Kidney (tissue), 14 donors: ENCODE data around the gene USP22. TPM values are rescaled to one million over a fixed set of nuclear protein-coding genes. Genes with fewer than 3 reads are reported as not detected.

ENCODE experiments used
- DNase-seq, 5 donors: peaks; one replicate each; pipeline ENCODE4 v3.0.0-alpha.2; 2013 to 2020
- FAIRE-seq: peaks from 2 replicates; lab custom pipeline; 2012; peaks lifted over from hg19 to GRCh38; lab: Jason Lieb, UNC
- H3K27ac ChIP-seq, 2 donors: one replicate each; pipeline ENCODE4 v1.7.0; 2013; ENCODE audit warnings: low read depth in 2 of 2, low read length in 2 of 2, inconsistent platforms in 1 of 2
- H3K27me3 ChIP-seq: one replicate; pipeline ENCODE4 v1.7.1; 2013; ENCODE audit warnings: low read length, inconsistent platforms; ENCODE audit not compliant: control insufficient read depth, insufficient read depth
- H3K36me3 ChIP-seq, 3 donors: one replicate each; pipeline versions ENCODE4 v1.7.0 to v1.7.1; 2013; ENCODE audit warnings: low read length in 3 of 3, control low read depth in 1 of 3, inconsistent platforms in 1 of 3; ENCODE audit not compliant: insufficient read depth in 3 of 3, control insufficient read depth in 2 of 3
- H3K4me1 ChIP-seq, 3 donors: one replicate each; pipeline versions ENCODE4 v1.7.0 to v1.7.1; 2013; ENCODE audit warnings: low read length in 3 of 3, inconsistent platforms in 1 of 3, low read depth in 1 of 3; ENCODE audit not compliant: control insufficient read depth in 2 of 3, insufficient read depth in 2 of 3
- H3K4me3 ChIP-seq, 3 donors: one replicate each; pipeline versions ENCODE4 v1.7.0 to v1.8.1; 2013; ENCODE audit warnings: low read length in 3 of 3, control low read depth in 1 of 3, inconsistent platforms in 1 of 3
- H3K9ac ChIP-seq, 3 donors: one replicate each; pipeline versions ENCODE4 v1.7.0 to v1.7.1; 2013; ENCODE audit warnings: low read length in 3 of 3, control low read depth in 1 of 3, inconsistent platforms in 1 of 3
- H3K9me3 ChIP-seq, 3 donors: one replicate each; pipeline versions ENCODE4 v1.7.0 to v1.7.1; 2013; ENCODE audit warnings: low read length in 3 of 3, control low read depth in 1 of 3, inconsistent platforms in 1 of 3; ENCODE audit not compliant: control insufficient read depth in 2 of 3, insufficient read depth in 1 of 3
- intact Hi-C: fragments of 100-400 bp; cut with DNase I; formaldehyde crosslinking; loops from one replicate; pipeline ENCODE4 v1.11.1; 2022
- polyA plus RNA-seq: library from polyadenylated mRNA; stranded (reverse); fragments of 350-450 nt; fragmentation: Illumina TruSeq; extraction: RNeasy Lipid Tissue Mini Kit (QIAGEN cat#74804); gene quantifications from one replicate; pipeline ENCODE4 v1.2.3, GENCODE V29; 2014; ENCODE audit warnings: low read depth, low replicate concordance; ENCODE audit not compliant: insufficient read depth
- total RNA-seq: library from RNA; stranded (reverse); fragmentation: NEBNext Ultra II Directional; extraction: Animal tissue kit (Norgen Biotek cat#: 25700); gene quantifications from one replicate; pipeline ENCODE4 v1.2.1, GENCODE V29; 2021
- TF ChIP-seq, protein P1 (sequence below): IDR thresholded peaks from 3 replicates; pipeline ENCODE4 v1.5.1; 2012; ENCODE audit warnings: mild to moderate bottlenecking, moderate library complexity, borderline replicate concordance; ENCODE audit not compliant: insufficient read depth; ENCODE audit errors: extremely low read depth
- donor health status: control.
- donor health status: control.
- donor health status: control.
- donor health status: control.
- donor health status: control.
- donor health status: DM: yes; HTN: yes; CAD: no.
- donor health status: Normal renal cell carcinoma (clear cell type).

The USP22 gene
- total and polyA plus RNA-seq, 2 donors from 2014 or later: 47.8 to 176 TPM

DNA sequence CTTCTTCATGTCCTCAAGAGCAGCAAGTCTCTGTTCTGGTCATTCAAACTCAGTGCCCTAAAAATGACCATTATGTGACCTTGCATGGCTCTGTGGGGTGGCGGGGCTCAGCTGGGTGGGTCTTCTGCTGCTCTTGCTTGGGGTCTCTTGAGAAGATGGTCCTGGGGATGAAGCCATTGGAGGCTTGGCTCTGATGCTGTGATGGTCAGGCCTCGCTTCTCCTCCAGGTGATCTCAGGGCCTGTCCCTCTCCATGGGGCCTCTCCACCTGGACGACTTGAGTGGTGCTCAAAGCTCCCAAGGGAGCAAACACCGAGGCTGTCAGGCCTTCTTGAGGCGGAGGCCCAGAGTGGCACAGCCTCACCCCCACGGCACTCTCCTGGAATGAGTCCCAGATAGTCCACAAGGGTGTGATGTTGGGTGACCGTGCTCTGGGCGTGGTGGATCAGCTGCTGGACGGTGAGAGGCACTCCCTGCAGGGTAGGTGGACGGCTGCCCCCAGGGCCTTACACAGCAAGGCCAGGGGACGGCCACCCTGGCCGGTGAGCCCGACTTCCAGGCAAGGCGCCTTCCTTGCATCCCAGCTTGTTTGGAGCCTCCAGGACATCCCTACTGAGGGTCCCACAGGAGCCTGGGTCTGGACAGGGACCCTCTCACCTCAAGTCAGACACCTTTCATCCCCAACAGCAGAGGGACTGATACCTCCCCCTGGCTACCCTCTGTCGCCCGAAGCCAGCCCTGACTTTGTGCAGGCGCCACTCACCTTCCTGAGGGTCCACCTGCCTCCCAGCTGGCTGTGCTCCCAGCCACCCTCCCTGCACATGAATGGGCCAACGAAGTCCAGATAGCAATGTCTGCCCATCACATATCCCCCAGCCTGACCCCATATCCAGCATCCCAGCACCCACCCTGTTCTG, 48.7 kb downstream of the USP22 start:
- DNase-seq: peak in 2 of 5 donors; percentile 47 to 73
- Histone ChIP-seq H3K36me3 (no peaks in the 10 kb centered on the region), H3K4me1 (peaks cover 0 to 8% (median 0%) of the 10 kb centered on the region in 3 donors), H3K9ac (no peak overlapping the region), H3K27ac (no peak overlapping the region), H3K4me3 (no peak overlapping the region), H3K9me3 (no peaks in the 10 kb centered on the region), H3K27me3 (no peaks in the 10 kb centered on the region)
- TF ChIP-seq, protein P1, sequence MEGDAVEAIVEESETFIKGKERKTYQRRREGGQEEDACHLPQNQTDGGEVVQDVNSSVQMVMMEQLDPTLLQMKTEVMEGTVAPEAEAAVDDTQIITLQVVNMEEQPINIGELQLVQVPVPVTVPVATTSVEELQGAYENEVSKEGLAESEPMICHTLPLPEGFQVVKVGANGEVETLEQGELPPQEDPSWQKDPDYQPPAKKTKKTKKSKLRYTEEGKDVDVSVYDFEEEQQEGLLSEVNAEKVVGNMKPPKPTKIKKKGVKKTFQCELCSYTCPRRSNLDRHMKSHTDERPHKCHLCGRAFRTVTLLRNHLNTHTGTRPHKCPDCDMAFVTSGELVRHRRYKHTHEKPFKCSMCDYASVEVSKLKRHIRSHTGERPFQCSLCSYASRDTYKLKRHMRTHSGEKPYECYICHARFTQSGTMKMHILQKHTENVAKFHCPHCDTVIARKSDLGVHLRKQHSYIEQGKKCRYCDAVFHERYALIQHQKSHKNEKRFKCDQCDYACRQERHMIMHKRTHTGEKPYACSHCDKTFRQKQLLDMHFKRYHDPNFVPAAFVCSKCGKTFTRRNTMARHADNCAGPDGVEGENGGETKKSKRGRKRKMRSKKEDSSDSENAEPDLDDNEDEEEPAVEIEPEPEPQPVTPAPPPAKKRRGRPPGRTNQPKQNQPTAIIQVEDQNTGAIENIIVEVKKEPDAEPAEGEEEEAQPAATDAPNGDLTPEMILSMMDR: no peak
- no peak for FAIRE-seq
- intact Hi-C loops: no loop called here

DNA sequence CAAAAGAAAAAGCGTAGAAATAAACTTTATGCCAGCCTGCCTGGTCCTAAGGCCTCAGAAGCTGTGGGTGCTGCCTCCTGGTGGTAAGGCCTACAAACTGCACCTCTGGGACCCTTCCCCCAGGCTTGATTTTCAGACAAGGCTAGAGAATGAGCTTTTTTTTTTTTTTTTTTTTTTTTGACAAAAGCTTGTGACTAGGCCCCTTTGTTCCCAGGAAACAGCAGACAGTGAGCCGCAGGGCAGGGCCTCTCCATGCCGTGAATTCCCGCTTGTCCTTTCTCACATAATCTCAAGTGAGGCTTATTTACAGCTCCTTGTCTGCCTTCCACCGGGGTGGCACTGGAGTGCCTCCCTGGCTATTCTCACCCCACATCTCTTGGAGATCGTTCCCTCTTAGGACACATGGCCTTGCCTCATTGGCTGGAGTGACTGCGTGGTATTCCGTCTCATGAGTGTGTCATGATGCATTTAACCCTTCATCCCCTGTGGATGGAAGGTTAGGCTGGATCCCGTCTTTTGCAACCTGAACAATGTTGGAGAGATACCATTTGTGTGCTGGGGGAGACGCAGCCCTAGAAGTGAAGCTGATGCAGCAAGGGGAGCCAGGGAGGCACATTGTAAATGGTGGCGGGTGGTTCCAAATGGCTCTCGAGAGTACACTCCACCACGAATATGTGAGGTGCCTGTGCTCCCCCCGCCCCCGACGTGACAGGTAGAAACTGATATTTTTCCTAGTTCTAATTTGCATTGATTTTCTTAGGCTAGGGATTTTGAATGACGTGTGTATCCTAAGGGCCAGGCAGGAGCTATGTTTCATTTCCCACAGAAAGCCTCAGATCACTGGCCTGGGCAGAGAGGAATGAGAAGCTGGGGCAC, 49.6 kb downstream of the USP22 start:
- intact Hi-C loops: no loop called here
- Histone ChIP-seq H3K9me3 (no peaks in the 10 kb centered on the region), H3K4me3 (no peak overlapping the region), H3K36me3 (no peaks in the 10 kb centered on the region), H3K27me3 (no peaks in the 10 kb centered on the region), H3K4me1 (peaks cover 0 to 3% (median 0%) of the 10 kb centered on the region in 3 donors), H3K9ac (no peak overlapping the region), H3K27ac (no peak overlapping the region)
- TF ChIP-seq, protein P1: peak; percentile 87
- FAIRE-seq (no peak), DNase-seq (peak; percentile 72 to 92 (median 87))

DNA sequence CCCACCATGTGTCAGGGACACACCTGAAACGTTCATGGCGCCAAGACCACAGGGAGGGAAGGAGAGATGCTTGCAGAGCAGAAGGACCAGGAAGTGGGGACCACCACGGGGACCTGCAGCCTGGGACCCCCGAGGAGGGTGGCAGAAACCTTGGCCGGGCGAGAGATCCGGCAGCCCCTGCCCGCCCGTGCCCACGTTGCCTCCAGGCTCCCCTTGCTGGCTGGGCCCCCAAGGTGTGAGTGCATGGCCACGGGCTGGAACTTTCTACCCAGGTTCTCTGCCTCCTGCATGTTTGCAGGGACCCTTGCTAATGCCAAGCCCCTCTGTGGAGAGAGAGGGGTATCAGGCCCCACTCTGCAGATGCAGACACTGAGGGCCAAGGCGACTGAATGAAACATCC, 50.4 kb downstream of the USP22 start:
- Histone ChIP-seq H3K27ac (no peak overlapping the region), H3K4me3 (no peak overlapping the region), H3K9ac (no peak overlapping the region), H3K27me3 (no peaks in the 10 kb centered on the region), H3K36me3 (no peaks in the 10 kb centered on the region), H3K4me1 (peaks cover 0 to 3% (median 0%) of the 10 kb centered on the region in 3 donors), H3K9me3 (no peaks in the 10 kb centered on the region)
- TF ChIP-seq, protein P1: no peak
- FAIRE-seq (no peak), DNase-seq (peak in 1 of 5 donors; percentile 68)
- intact Hi-C loops: no loop called here
